GM19099 (cell line): ENCODE results near the gene NAALADL2.

ENCODE experiments used
- POLR2A ChIP-seq: IDR thresholded peaks from 3 replicates; pipeline ENCODE4 v1.6.1; 2011; ENCODE audit warnings: low read depth; ENCODE audit not compliant: insufficient read length; ENCODE audit errors: extremely low read depth

The NAALADL2 gene

GRCh38 chr3:175179055-175179454 lies 319.9 kb downstream of the NAALADL2 start:
- no peak for TF ChIP-seq POLR2A

- TF ChIP-seq POLR2A = no peak
These were observed 325.3 kb downstream of the NAALADL2 start for GRCh38 chr3:175184392-175184791.

GRCh38 chr3:175185903-175186302 lies 326.8 kb downstream of the NAALADL2 start:
- TF ChIP-seq POLR2A = no peak

GRCh38 chr3:175186511-175186910 lies 327.4 kb downstream of the NAALADL2 start:
- no peak for TF ChIP-seq POLR2A

- no peak for TF ChIP-seq POLR2A
These were observed 328.5 kb downstream of the NAALADL2 start for GRCh38 chr3:175187586-175187985.

- TF ChIP-seq POLR2A = no peak
These were observed 333.4 kb downstream of the NAALADL2 start for GRCh38 chr3:175192536-175192935.

GRCh38 chr3:175193815-175194518 lies 334.8 kb downstream of the NAALADL2 start:
- no peak for TF ChIP-seq POLR2A

GRCh38 chr3:175198991-175199783 lies 340.1 kb downstream of the NAALADL2 start:
- TF ChIP-seq POLR2A = no peak

GRCh38 chr3:175199961-175200360 lies 340.8 kb downstream of the NAALADL2 start:
- TF ChIP-seq POLR2A = no peak

GRCh38 chr3:175200391-175201095 lies 341.4 kb downstream of the NAALADL2 start:
- TF ChIP-seq POLR2A = no peak

GRCh38 chr3:175207361-175207760 lies 348.2 kb downstream of the NAALADL2 start:
- no peak for TF ChIP-seq POLR2A

GRCh38 chr3:175208326-175208725 lies 349.2 kb downstream of the NAALADL2 start:
- no peak for TF ChIP-seq POLR2A

GRCh38 chr3:175211466-175211865 lies 352.3 kb downstream of the NAALADL2 start:
- TF ChIP-seq POLR2A = no peak

GRCh38 chr3:175212896-175213295 lies 353.8 kb downstream of the NAALADL2 start:
- TF ChIP-seq POLR2A = no peak

GRCh38 chr3:175214216-175214615 lies 355.1 kb downstream of the NAALADL2 start:
- no peak for TF ChIP-seq POLR2A
